ENCODE data around the gene RPTOR. TPM values are rescaled to one million over a fixed set of nuclear protein-coding genes. Genes with fewer than 3 reads are reported as not detected.

The RPTOR gene
- total and polyA plus RNA-seq, 4 donors: 12.4 to 46.1 (median 29.7) TPM

GRCh38 chr17:80569924-80570323 is 25.3 kb downstream of the RPTOR start:
- H3K27ac ChIP-seq (ENCODE audit: low read depth in 1 of 2, low read length in 1 of 2): no peak overlapping the region
- H3K9me3 ChIP-seq (ENCODE audit: control insufficient read depth in 4 of 4, insufficient read depth in 3 of 4, low read length in 3 of 4): no peaks in the 10 kb centered on the region
- H3K36me3 ChIP-seq (ENCODE audit: control insufficient read depth in 4 of 4, insufficient read depth in 4 of 4, low read length in 4 of 4): no peaks in the 10 kb centered on the region
- H3K4me3 ChIP-seq: no peak overlapping the region
- no peaks in the 10 kb centered on the region for H3K27me3 ChIP-seq (ENCODE audit: control insufficient read depth in 3 of 3, insufficient read depth in 3 of 3, low read length in 2 of 3)
- WGBS, 2 donors: 80 to 85% methylated on average over 9 of the region's 9 CpGs
- ATAC-seq (ENCODE audit: insufficient read depth, low FRiP score) (no peak), DNase-seq (no peak)
- peaks cover 0 to 3% (median 0%) of the 10 kb centered on the region in 5 donors for H3K4me1 ChIP-seq (ENCODE audit: control insufficient read depth in 5 of 5, insufficient read depth in 5 of 5, low read length in 5 of 5)
- no peak for TF ChIP-seq CTCF (IDR thresholded peaks at IDR 0.05; ENCODE audit: control extremely low read depth, extremely low read depth)
- H3K9ac ChIP-seq (ENCODE audit: insufficient read depth in 1 of 2, low read length in 2 of 2): no peak overlapping the region

- ATAC-seq (ENCODE audit: insufficient read depth, low FRiP score): no peak
- peaks cover 0 to 16% (median 10%) of the 10 kb centered on the region in 5 donors for H3K4me1 ChIP-seq (ENCODE audit: control insufficient read depth in 5 of 5, insufficient read depth in 5 of 5, low read length in 5 of 5)
- H3K27ac ChIP-seq (ENCODE audit: low read depth in 1 of 2, low read length in 1 of 2): no peak overlapping the region
Measured at GRCh38 chr17:80573701-80574100, 29.1 kb downstream of the RPTOR start.

GRCh38 chr17:80574496-80574895 is 29.9 kb downstream of the RPTOR start:
- 73% methylated on average over 4 of the region's 4 CpGs for WGBS, 2 donors
- H3K9me3 ChIP-seq (ENCODE audit: control insufficient read depth in 4 of 4, insufficient read depth in 3 of 4, low read length in 3 of 4): no peaks in the 10 kb centered on the region

More at GRCh38 chr17:80573701-80574100, 29.1 kb downstream of the RPTOR start:
- no peaks in the 10 kb centered on the region for H3K9me3 ChIP-seq (ENCODE audit: control insufficient read depth in 4 of 4, insufficient read depth in 3 of 4, low read length in 3 of 4)
- H3K4me3 ChIP-seq: no peak overlapping the region
- no peaks in the 10 kb centered on the region for H3K36me3 ChIP-seq (ENCODE audit: control insufficient read depth in 4 of 4, insufficient read depth in 4 of 4, low read length in 4 of 4)
- no peaks in the 10 kb centered on the region for H3K27me3 ChIP-seq (ENCODE audit: control insufficient read depth in 3 of 3, insufficient read depth in 3 of 3, low read length in 2 of 3)
- H3K9ac ChIP-seq (ENCODE audit: insufficient read depth in 1 of 2, low read length in 2 of 2): no peak overlapping the region
- no peak for TF ChIP-seq CTCF (IDR thresholded peaks at IDR 0.05; ENCODE audit: control extremely low read depth, extremely low read depth)
- no peak for DNase-seq
- 76 to 78% methylated on average over 6 of the region's 6 CpGs for WGBS, 2 donors

More at GRCh38 chr17:80574496-80574895, 29.9 kb downstream of the RPTOR start:
- no peak for ATAC-seq (ENCODE audit: insufficient read depth, low FRiP score)
- no peaks in the 10 kb centered on the region for H3K36me3 ChIP-seq (ENCODE audit: control insufficient read depth in 4 of 4, insufficient read depth in 4 of 4, low read length in 4 of 4)
- no peak for DNase-seq
- H3K4me1 ChIP-seq (ENCODE audit: control insufficient read depth in 5 of 5, insufficient read depth in 5 of 5, low read length in 5 of 5): peaks cover 0 to 19% (median 11%) of the 10 kb centered on the region in 5 donors
- no peak overlapping the region for H3K27ac ChIP-seq (ENCODE audit: low read depth in 1 of 2, low read length in 1 of 2)
- no peak overlapping the region for H3K4me3 ChIP-seq
- TF ChIP-seq CTCF (IDR thresholded peaks at IDR 0.05; ENCODE audit: control extremely low read depth, extremely low read depth): no peak
- no peaks in the 10 kb centered on the region for H3K27me3 ChIP-seq (ENCODE audit: control insufficient read depth in 3 of 3, insufficient read depth in 3 of 3, low read length in 2 of 3)
- no peak overlapping the region for H3K9ac ChIP-seq (ENCODE audit: insufficient read depth in 1 of 2, low read length in 2 of 2)

Data from lung (tissue), 12 donors.